ENCODE results near the gene SRCAP.

DNA sequence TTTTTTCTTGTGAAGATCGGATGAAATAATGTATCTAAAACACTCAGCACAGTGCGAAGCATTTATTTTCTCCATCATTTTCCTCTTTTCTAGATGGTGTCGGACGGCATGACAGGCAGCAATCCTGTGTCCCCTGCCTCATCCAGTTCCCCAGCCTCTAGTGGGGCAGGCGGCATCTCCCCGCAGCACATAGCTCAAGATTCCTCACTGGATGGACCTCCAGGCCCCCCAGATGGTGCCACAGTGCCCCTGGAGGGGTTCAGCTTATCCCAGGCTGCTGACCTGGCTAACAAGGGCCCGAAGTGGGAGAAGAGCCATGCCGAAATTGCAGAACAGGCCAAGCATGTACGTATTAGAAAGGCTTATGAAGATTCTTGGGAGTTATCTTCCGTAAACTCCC, 5.0 kb downstream of the SRCAP start:
- TF ChIP-seq, protein P1, sequence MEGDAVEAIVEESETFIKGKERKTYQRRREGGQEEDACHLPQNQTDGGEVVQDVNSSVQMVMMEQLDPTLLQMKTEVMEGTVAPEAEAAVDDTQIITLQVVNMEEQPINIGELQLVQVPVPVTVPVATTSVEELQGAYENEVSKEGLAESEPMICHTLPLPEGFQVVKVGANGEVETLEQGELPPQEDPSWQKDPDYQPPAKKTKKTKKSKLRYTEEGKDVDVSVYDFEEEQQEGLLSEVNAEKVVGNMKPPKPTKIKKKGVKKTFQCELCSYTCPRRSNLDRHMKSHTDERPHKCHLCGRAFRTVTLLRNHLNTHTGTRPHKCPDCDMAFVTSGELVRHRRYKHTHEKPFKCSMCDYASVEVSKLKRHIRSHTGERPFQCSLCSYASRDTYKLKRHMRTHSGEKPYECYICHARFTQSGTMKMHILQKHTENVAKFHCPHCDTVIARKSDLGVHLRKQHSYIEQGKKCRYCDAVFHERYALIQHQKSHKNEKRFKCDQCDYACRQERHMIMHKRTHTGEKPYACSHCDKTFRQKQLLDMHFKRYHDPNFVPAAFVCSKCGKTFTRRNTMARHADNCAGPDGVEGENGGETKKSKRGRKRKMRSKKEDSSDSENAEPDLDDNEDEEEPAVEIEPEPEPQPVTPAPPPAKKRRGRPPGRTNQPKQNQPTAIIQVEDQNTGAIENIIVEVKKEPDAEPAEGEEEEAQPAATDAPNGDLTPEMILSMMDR (IDR thresholded peaks at IDR 0.05): no peak
- TF ChIP-seq POLR2A (IDR thresholded peaks at IDR 0.05): no peak
